GM23338 (cell line): ENCODE data around the gene TSPAN3. TPM values are rescaled to one million over a fixed set of nuclear protein-coding genes. Genes with fewer than 3 reads are reported as not detected.

ENCODE experiments used
- ATAC-seq: fragments of 200-7000 bp; cut with Tn5 transposase; 3 replicates; pipeline ENCODE4 v1.9.1; 2020
- DNase-seq: peaks from one replicate; pipeline ENCODE4 v3.0.0-alpha.2; 2015; ENCODE audit warnings: low spot score
- H2AFZ ChIP-seq: fragments of 200-600 bp; sonication (generic); 2 replicates; pipeline ENCODE4 v1.8.0; 2016; ENCODE audit warnings: antibody characterized with exemption, mild to moderate bottlenecking, moderate library complexity
- H3F3A ChIP-seq: fragments of 200-600 bp; sonication (generic); replicated peaks from 2 replicates; pipeline ENCODE4 v1.8.0; 2017; ENCODE audit warnings: antibody characterized with exemption, mixed run types, low read depth
- H3K27ac ChIP-seq: fragments of 200-600 bp; sonication (generic); 2 replicates; pipeline ENCODE4 v1.6.1; 2016; ENCODE audit warnings: low read depth
- H3K27me3 ChIP-seq: fragments of 200-600 bp; sonication (generic); 2 replicates; pipeline ENCODE4 v1.8.0; 2016; ENCODE audit warnings: mild to moderate bottlenecking, mixed run types, moderate library complexity; ENCODE audit not compliant: insufficient read depth
- H3K36me3 ChIP-seq: fragments of 200-600 bp; sonication (generic); 2 replicates; pipeline ENCODE4 v1.8.0; 2016; ENCODE audit warnings: mild to moderate bottlenecking; ENCODE audit not compliant: insufficient read depth
- H3K4me1 ChIP-seq: fragments of 200-600 bp; sonication (generic); 2 replicates; pipeline ENCODE4 v1.8.0; 2016; ENCODE audit warnings: mild to moderate bottlenecking, moderate library complexity; ENCODE audit not compliant: insufficient read depth
- H3K4me2 ChIP-seq: fragments of 200-600 bp; sonication (generic); 2 replicates; pipeline ENCODE4 v1.7.1; 2017; ENCODE audit warnings: mixed run types
- H3K4me3 ChIP-seq: fragments of 200-600 bp; sonication (generic); 2 replicates; pipeline ENCODE4 v1.6.1; 2016; ENCODE audit warnings: mixed run types
- H3K79me2 ChIP-seq: fragments of 200-600 bp; sonication (generic); replicated peaks from 2 replicates; pipeline ENCODE4 v1.8.0; 2017; ENCODE audit warnings: mild to moderate bottlenecking; ENCODE audit not compliant: insufficient read depth
- H3K9me2 ChIP-seq: fragments of 200-600 bp; sonication (generic); 2 replicates; pipeline ENCODE4 v1.8.0; 2017; ENCODE audit not compliant: insufficient read depth
- H4K20me1 ChIP-seq: fragments of 200-600 bp; sonication (generic); replicated peaks from 2 replicates; pipeline ENCODE4 v1.8.0; 2017; ENCODE audit warnings: mild to moderate bottlenecking; ENCODE audit not compliant: insufficient read depth
- H3K27ac Mint-ChIP-seq: 2 replicates; pipeline ENCODE4 v1.8.0; 2020; ENCODE audit warnings: inconsistent platforms, mild to moderate bottlenecking, moderate library complexity, mixed read lengths
- H3K27me3 Mint-ChIP-seq: 3 replicates; pipeline ENCODE4 v1.8.0; 2022; ENCODE audit warnings: low read depth, mild to moderate bottlenecking, moderate library complexity, mixed read lengths, inconsistent platforms; ENCODE audit not compliant: insufficient read depth, poor library complexity
- H3K36me3 Mint-ChIP-seq: 3 replicates; pipeline ENCODE4 v1.8.0; 2021; ENCODE audit warnings: low read depth, mild to moderate bottlenecking, inconsistent platforms, moderate library complexity, mixed read lengths
- H3K4me1 Mint-ChIP-seq: 3 replicates; pipeline ENCODE4 v1.8.0; 2020; ENCODE audit warnings: mild to moderate bottlenecking, inconsistent platforms, mixed read lengths
- H3K4me3 Mint-ChIP-seq: 3 replicates; pipeline ENCODE4 v1.8.0; 2021; ENCODE audit warnings: moderate library complexity, mild to moderate bottlenecking, inconsistent platforms, mixed read lengths
- H3K9me3 Mint-ChIP-seq: 3 replicates; pipeline ENCODE4 v1.8.0; 2020; ENCODE audit warnings: moderate library complexity, mild to moderate bottlenecking, inconsistent platforms, mixed read lengths
- CREB1 ChIP-seq: fragments of 250-450 bp; sonication (Bioruptor Pico); IDR thresholded peaks from 2 replicates; pipeline ENCODE4 v1.5.0; 2020; ENCODE audit warnings: low read depth, mild to moderate bottlenecking, moderate library complexity
- ETS1 ChIP-seq: IDR thresholded peaks from 2 replicates; pipeline ENCODE4 v1.6.1; 2016; ENCODE audit warnings: antibody characterized with exemption
- EZH2 ChIP-seq: fragments of 200-600 bp; sonication (generic); IDR thresholded peaks from one replicate; pipeline ENCODE4 v1.8.0; 2017; ENCODE audit warnings: antibody characterized with exemption, mild to moderate bottlenecking, low read depth; ENCODE audit not compliant: unreplicated experiment
- EZH2phosphoT487 ChIP-seq: fragments of 200-600 bp; sonication (generic); IDR thresholded peaks from one replicate; pipeline ENCODE4 v1.8.1; 2018; ENCODE audit warnings: antibody characterized with exemption; ENCODE audit not compliant: unreplicated experiment
- JUNB ChIP-seq: IDR thresholded peaks from one replicate; pipeline ENCODE4 v1.6.1; 2016; ENCODE audit warnings: antibody characterized with exemption; ENCODE audit not compliant: unreplicated experiment
- NANOG ChIP-seq: IDR thresholded peaks from 2 replicates; pipeline ENCODE4 v1.6.1; 2016; ENCODE audit warnings: antibody characterized with exemption, borderline replicate concordance
- STAT1 ChIP-seq: IDR thresholded peaks from one replicate; pipeline ENCODE4 v1.6.1; 2016; ENCODE audit warnings: antibody characterized with exemption; ENCODE audit not compliant: unreplicated experiment
- ZNF331 ChIP-seq: fragments of 250-450 bp; sonication (Bioruptor Pico); IDR thresholded peaks from 2 replicates; pipeline ENCODE4 v1.5.0; 2020; ENCODE audit warnings: low read depth, mild to moderate bottlenecking, moderate library complexity
- ZNF462 ChIP-seq: fragments of 250-450 bp; sonication (Bioruptor Pico); IDR thresholded peaks from 2 replicates; pipeline ENCODE4 v1.5.0; 2020; ENCODE audit warnings: mild to moderate bottlenecking, moderate library complexity
- polyA plus RNA-seq: library from polyadenylated mRNA; unstranded; fragments of >200 nt; fragmentation: Nextera tagmentation; extraction: Ambion mirVana; gene quantifications from 2 replicates; pipeline ENCODE4 v1.2.1, GENCODE V29; 2016
- total RNA-seq: library from RNA; depleted of rRNA; stranded (reverse); fragments of >200 nt; shearing (Covaris generic); gene quantifications from 2 replicates; pipeline ENCODE4 v1.2.3, GENCODE V29; 2014

Gene TSPAN3
- total and polyA plus RNA-seq, 2 experiments from 2014 or later: 72.5 to 159 TPM

GRCh38 chr15:77058468-77058867 lies 12.4 kb downstream of the TSPAN3 start:
- ATAC-seq (no peak), DNase-seq (no peak)
- H3K36me3 ChIP-seq: no peaks in the 10 kb centered on the region
- peaks cover 17% of the 10 kb centered on the region for H4K20me1 ChIP-seq
- no peak for TF ChIP-seq ETS1
- H2AFZ ChIP-seq: no peak overlapping the region
- no peaks in the 10 kb centered on the region for H3K27me3 ChIP-seq
- H3K27ac ChIP-seq: no peak overlapping the region
- peaks cover 64% of the 10 kb centered on the region for H3K79me2 ChIP-seq
- peaks cover 7% of the 10 kb centered on the region; the same call in 2 of the 3 replicates for H3K36me3 Mint-ChIP-seq
- no peak overlapping the region for H3K4me3 ChIP-seq
- H3K4me1 ChIP-seq: peaks cover 20% of the 10 kb centered on the region
- H3K4me2 ChIP-seq: no peak overlapping the region
- no peaks in the 10 kb centered on the region for H3K27me3 Mint-ChIP-seq
- H3K4me1 Mint-ChIP-seq: peaks cover 44% of the 10 kb centered on the region
- H3K4me3 Mint-ChIP-seq: no peak overlapping the region
- H3K9me3 Mint-ChIP-seq: no peaks in the 10 kb centered on the region
- H3K27ac Mint-ChIP-seq: no peak overlapping the region
- H3K9me2 ChIP-seq: no peaks in the 10 kb centered on the region
- no peaks in the 10 kb centered on the region for H3F3A ChIP-seq

- H3K4me3 ChIP-seq: no peak overlapping the region
- DNase-seq (no peak), ATAC-seq (no peak)
- H3F3A ChIP-seq: no peaks in the 10 kb centered on the region
- peaks cover 14% of the 10 kb centered on the region for H4K20me1 ChIP-seq
- Mint-ChIP-seq H3K27ac (no peak overlapping the region), H3K9me3 (no peaks in the 10 kb centered on the region), H3K36me3 (peaks cover 8% of the 10 kb centered on the region; the same call in 2 of the 3 replicates), H3K4me1 (peaks cover 44% of the 10 kb centered on the region), H3K4me3 (no peak overlapping the region), H3K27me3 (no peaks in the 10 kb centered on the region)
- no peaks in the 10 kb centered on the region for H3K9me2 ChIP-seq
- H3K27ac ChIP-seq: no peak overlapping the region
- no peak overlapping the region for H3K4me2 ChIP-seq
- peaks cover 20% of the 10 kb centered on the region for H3K4me1 ChIP-seq
- H3K27me3 ChIP-seq: no peaks in the 10 kb centered on the region
- H3K36me3 ChIP-seq: no peaks in the 10 kb centered on the region
- no peak overlapping the region for H2AFZ ChIP-seq
- peaks cover 56% of the 10 kb centered on the region for H3K79me2 ChIP-seq
- no peak for TF ChIP-seq ETS1
- no peak for TF ChIP-seq CREB1 (CRISPR knock-in tag)
- no peak for TF ChIP-seq EZH2
- TF ChIP-seq NANOG: no peak
- TF ChIP-seq STAT1: no peak
Observed at GRCh38 chr15:77057685-77058084, 13.2 kb downstream of the TSPAN3 start.

- Mint-ChIP-seq H3K4me1 (peaks cover 45% of the 10 kb centered on the region), H3K4me3 (no peak overlapping the region), H3K27ac (no peak overlapping the region), H3K9me3 (no peaks in the 10 kb centered on the region), H3K27me3 (no peaks in the 10 kb centered on the region), H3K36me3 (peaks cover 14% of the 10 kb centered on the region; the same call in 2 of the 3 replicates)
- no peak overlapping the region for H3K27ac ChIP-seq
- no peak overlapping the region for H3K4me3 ChIP-seq
- ATAC-seq (no peak), DNase-seq (no peak)
- no peaks in the 10 kb centered on the region for H3K27me3 ChIP-seq
- peaks cover 14% of the 10 kb centered on the region for H4K20me1 ChIP-seq
- H3F3A ChIP-seq: no peaks in the 10 kb centered on the region
- H3K4me2 ChIP-seq: peak overlapping the region; percentile 9; the same call in 1 of the 2 replicates
- no peaks in the 10 kb centered on the region for H3K9me2 ChIP-seq
- no peaks in the 10 kb centered on the region; the same call in 1 of the 2 replicates for H3K36me3 ChIP-seq
- peaks cover 50% of the 10 kb centered on the region for H3K79me2 ChIP-seq
- H3K4me1 ChIP-seq: peaks cover 20% of the 10 kb centered on the region
- H2AFZ ChIP-seq: no peak overlapping the region
- TF ChIP-seq EZH2phosphoT487: no peak
- no peak for TF ChIP-seq ZNF462 (CRISPR knock-in tag)
- TF ChIP-seq JUNB: no peak
- no peak for TF ChIP-seq ZNF331 (CRISPR knock-in tag)
- no peak for TF ChIP-seq EZH2
Observed at GRCh38 chr15:77057072-77057471, 13.8 kb downstream of the TSPAN3 start.
